CD4-positive, alpha-beta T cell (primary cell): ENCODE results near the gene P2RX7. TPM values are rescaled to one million over a fixed set of nuclear protein-coding genes. Genes with fewer than 3 reads are reported as not detected.
"Not testable (repeated sequence)": the region's sequence is repeated elsewhere in the genome, so short reads cannot be mapped to it uniquely, and the experiment has no call there.

Experiments
- ATAC-seq: fragments of 200-7000 bp; cut with Tn5 transposase; one replicate; pipeline ENCODE4 v1.10.0; 2022; ENCODE audit warnings: mild to moderate bottlenecking; ENCODE audit not compliant: poor library complexity
- CTCF ChIA-PET: fragments of 350-600 bp; sonication (Branson Sonifier 250); formaldehyde crosslinking; loops from one replicate; lab custom pipeline; 2021; ENCODE audit warnings: antibody characterized with exemption, inconsistent platforms; lab: Charles Lee
- POLR2A ChIA-PET: fragments of 350-600 bp; sonication (Branson Sonifier 250); formaldehyde crosslinking; loops from one replicate; lab custom pipeline; 2021; ENCODE audit warnings: antibody characterized with exemption, inconsistent platforms; lab: Charles Lee
- DNase-seq, 14 experiments: peaks; one replicate each; pipeline ENCODE4 v3.0.0-alpha.2; 2013 to 2020; ENCODE audit warnings: mixed read lengths in 2 of 14
- H3K27ac ChIP-seq, 2 donors: one replicate each; pipeline versions ENCODE4 v1.5.1 to v1.7.0; 2013; ENCODE audit warnings: low read length in 2 of 2, low read depth in 1 of 2, mild to moderate bottlenecking in 1 of 2
- H3K27me3 ChIP-seq, 2 experiments: 1 replicate in 1 of 2; 2 replicates in 1 of 2; pipeline versions ENCODE4 v1.6.1 to v1.7.0; 2013; ENCODE audit warnings: low read length in 2 of 2, control low read depth in 1 of 2, mild to moderate bottlenecking in 1 of 2, moderate library complexity in 1 of 2; ENCODE audit not compliant: insufficient read depth in 2 of 2, control insufficient read depth in 1 of 2
- H3K36me3 ChIP-seq: one replicate; pipeline ENCODE4 v1.6.1; 2013; ENCODE audit warnings: low read length, control low read depth; ENCODE audit not compliant: insufficient read depth
- H3K4me1 ChIP-seq: one replicate; pipeline ENCODE4 v1.6.1; 2013; ENCODE audit warnings: low read length, control low read depth; ENCODE audit not compliant: insufficient read depth
- H3K4me3 ChIP-seq: one replicate; pipeline ENCODE4 v1.5.1; 2013; ENCODE audit warnings: mild to moderate bottlenecking, low read length, moderate library complexity
- H3K9me3 ChIP-seq, 2 experiments: 1 replicate in 1 of 2; 2 replicates in 1 of 2; pipeline versions ENCODE4 v1.6.1 to v1.7.0; 2013; ENCODE audit warnings: low read length in 2 of 2, mild to moderate bottlenecking in 2 of 2, control low read depth in 1 of 2, moderate library complexity in 1 of 2; ENCODE audit not compliant: control insufficient read depth in 1 of 2, insufficient read depth in 1 of 2
- H3K27ac Mint-ChIP-seq: one replicate; pipeline ENCODE4 v1.8.0; 2020; ENCODE audit warnings: mixed read lengths
- H3K27me3 Mint-ChIP-seq: one replicate; pipeline ENCODE4 v1.8.0; 2021; ENCODE audit warnings: mixed read lengths
- H3K36me3 Mint-ChIP-seq: one replicate; pipeline ENCODE4 v1.8.0; 2021; ENCODE audit warnings: low read depth, mixed read lengths
- H3K4me1 Mint-ChIP-seq: one replicate; pipeline ENCODE4 v1.8.0; 2021; ENCODE audit warnings: low read depth, mixed read lengths
- H3K4me3 Mint-ChIP-seq: one replicate; pipeline ENCODE4 v1.8.0; 2020; ENCODE audit warnings: mild to moderate bottlenecking, mixed read lengths
- H3K9me3 Mint-ChIP-seq: one replicate; pipeline ENCODE4 v1.8.0; 2020; ENCODE audit warnings: mixed read lengths
- intact Hi-C, 2 experiments: fragments of 100-400 bp; cut with DNase I in 1 of 2; cut with micrococcal nuclease in 1 of 2; formaldehyde crosslinking; loops; one replicate each; pipeline versions ENCODE4 v1.15.1 to v1.9.0; 2023 to 2025; cut with DNase I, micrococcal nuclease
- total RNA-seq, 174 experiments: library from RNA in 2 of 174; stranded (reverse) in 2 of 174; gene quantifications; one replicate each; pipeline ENCODE4 v1.2.3 and lab custom pipeline; 2021 to 2026
- TF ChIP-seq, protein P1 (sequence below): fragments of 200-600 bp; IDR thresholded peaks from one replicate; pipeline ENCODE4 v1.8.0; 2022; ENCODE audit warnings: antibody characterized with exemption, mild to moderate bottlenecking

P2RX7 gene
- total RNA-seq, 2 experiments from 2014 or later: 4.6 to 4.8 TPM

- Histone ChIP-seq H3K9me3 (no peaks in the 10 kb centered on the region), H3K27ac (no peak overlapping the region), H3K27me3 (no peaks in the 10 kb centered on the region), H3K4me3 (no peak overlapping the region), H3K4me1 (peaks cover 14% of the 10 kb centered on the region), H3K36me3 (no peaks in the 10 kb centered on the region)
- Mint-ChIP-seq H3K27me3 (no peaks in the 10 kb centered on the region), H3K4me3 (no peak overlapping the region), H3K4me1 (peaks cover 12% of the 10 kb centered on the region), H3K36me3 (no peaks in the 10 kb centered on the region), H3K9me3 (no peaks in the 10 kb centered on the region), H3K27ac (no peak overlapping the region)
- ChIA-PET POLR2A (no interaction called here), CTCF (no interaction called here)
- DNase-seq (no peak), ATAC-seq (no peak)
- intact Hi-C loops: no loop called here
- TF ChIP-seq, protein P1, sequence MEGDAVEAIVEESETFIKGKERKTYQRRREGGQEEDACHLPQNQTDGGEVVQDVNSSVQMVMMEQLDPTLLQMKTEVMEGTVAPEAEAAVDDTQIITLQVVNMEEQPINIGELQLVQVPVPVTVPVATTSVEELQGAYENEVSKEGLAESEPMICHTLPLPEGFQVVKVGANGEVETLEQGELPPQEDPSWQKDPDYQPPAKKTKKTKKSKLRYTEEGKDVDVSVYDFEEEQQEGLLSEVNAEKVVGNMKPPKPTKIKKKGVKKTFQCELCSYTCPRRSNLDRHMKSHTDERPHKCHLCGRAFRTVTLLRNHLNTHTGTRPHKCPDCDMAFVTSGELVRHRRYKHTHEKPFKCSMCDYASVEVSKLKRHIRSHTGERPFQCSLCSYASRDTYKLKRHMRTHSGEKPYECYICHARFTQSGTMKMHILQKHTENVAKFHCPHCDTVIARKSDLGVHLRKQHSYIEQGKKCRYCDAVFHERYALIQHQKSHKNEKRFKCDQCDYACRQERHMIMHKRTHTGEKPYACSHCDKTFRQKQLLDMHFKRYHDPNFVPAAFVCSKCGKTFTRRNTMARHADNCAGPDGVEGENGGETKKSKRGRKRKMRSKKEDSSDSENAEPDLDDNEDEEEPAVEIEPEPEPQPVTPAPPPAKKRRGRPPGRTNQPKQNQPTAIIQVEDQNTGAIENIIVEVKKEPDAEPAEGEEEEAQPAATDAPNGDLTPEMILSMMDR: no peak
Measured at GRCh38 chr12:121198949-121199348, 66.3 kb downstream of the P2RX7 start.

GRCh38 chr12:121201140-121201539, 68.5 kb downstream of the P2RX7 start:
- intact Hi-C loops: loop anchor here in 1 of 2 experiments (10.0 kb wide), 1 partner anchor 66 kb away; the partner anchor contains the start of gene P2RX7
- H3K9me3 Mint-ChIP-seq, H3K27me3 ChIP-seq, H3K36me3 ChIP-seq, H3K27ac ChIP-seq, ATAC-seq, H3K27ac Mint-ChIP-seq, H3K9me3 ChIP-seq, H3K27me3 Mint-ChIP-seq, H3K36me3 Mint-ChIP-seq, H3K4me3 ChIP-seq, POLR2A ChIA-PET, CTCF ChIA-PET, H3K4me3 Mint-ChIP-seq, DNase-seq: not testable (repeated sequence)
- H3K4me1 ChIP-seq: peaks cover 14% of the 10 kb centered on the region
- H3K4me1 Mint-ChIP-seq: peaks cover 12% of the 10 kb centered on the region

GRCh38 chr12:121202407-121203355, 70.0 kb downstream of the P2RX7 start:
- H3K27me3 ChIP-seq: no peaks in the 10 kb centered on the region
- ChIA-PET POLR2A (no interaction called here), CTCF (no interaction called here)
- H3K27ac ChIP-seq: no peak overlapping the region
- H3K36me3 ChIP-seq: no peaks in the 10 kb centered on the region
- H3K27ac Mint-ChIP-seq: no peak overlapping the region
- no peak overlapping the region for H3K4me3 ChIP-seq
- TF ChIP-seq, protein P1: no peak
- H3K27me3 Mint-ChIP-seq: no peaks in the 10 kb centered on the region
- H3K4me1 Mint-ChIP-seq: peaks cover 7% of the 10 kb centered on the region
- H3K9me3 Mint-ChIP-seq: no peaks in the 10 kb centered on the region
- peaks cover under 1% of the 10 kb centered on the region for H3K4me1 ChIP-seq
- DNase-seq (no peak), ATAC-seq (no peak)
- H3K9me3 ChIP-seq: no peaks in the 10 kb centered on the region
- intact Hi-C loops: loop anchor here in 1 of 2 experiments (10.0 kb wide), 1 partner anchor 68 kb away; the partner anchor contains the start of gene P2RX7
- no peaks in the 10 kb centered on the region for H3K36me3 Mint-ChIP-seq
- H3K4me3 Mint-ChIP-seq: no peak overlapping the region
